CD4-positive, alpha-beta T cell (primary cell): ENCODE measurements around the gene NISCH. TPM values are rescaled to one million over a fixed set of nuclear protein-coding genes. Genes with fewer than 3 reads are reported as not detected.

Source experiments
- ATAC-seq: fragments of 200-7000 bp; cut with Tn5 transposase; one replicate; pipeline ENCODE4 v1.10.0; 2022; ENCODE audit warnings: mild to moderate bottlenecking; ENCODE audit not compliant: poor library complexity
- CTCF ChIA-PET: fragments of 350-600 bp; sonication (Branson Sonifier 250); formaldehyde crosslinking; loops from one replicate; lab custom pipeline; 2021; ENCODE audit warnings: antibody characterized with exemption, inconsistent platforms; lab: Charles Lee
- POLR2A ChIA-PET: fragments of 350-600 bp; sonication (Branson Sonifier 250); formaldehyde crosslinking; loops from one replicate; lab custom pipeline; 2021; ENCODE audit warnings: antibody characterized with exemption, inconsistent platforms; lab: Charles Lee
- DNase-seq, 14 experiments: peaks; one replicate each; pipeline ENCODE4 v3.0.0-alpha.2; 2013 to 2020; ENCODE audit warnings: mixed read lengths in 2 of 14
- H3K27ac ChIP-seq, 2 donors: one replicate each; pipeline versions ENCODE4 v1.5.1 to v1.7.0; 2013; ENCODE audit warnings: low read length in 2 of 2, low read depth in 1 of 2, mild to moderate bottlenecking in 1 of 2
- H3K27me3 ChIP-seq, 2 experiments: 1 replicate in 1 of 2; 2 replicates in 1 of 2; pipeline versions ENCODE4 v1.6.1 to v1.7.0; 2013; ENCODE audit warnings: low read length in 2 of 2, control low read depth in 1 of 2, mild to moderate bottlenecking in 1 of 2, moderate library complexity in 1 of 2; ENCODE audit not compliant: insufficient read depth in 2 of 2, control insufficient read depth in 1 of 2
- H3K36me3 ChIP-seq: one replicate; pipeline ENCODE4 v1.6.1; 2013; ENCODE audit warnings: low read length, control low read depth; ENCODE audit not compliant: insufficient read depth
- H3K4me1 ChIP-seq: one replicate; pipeline ENCODE4 v1.6.1; 2013; ENCODE audit warnings: low read length, control low read depth; ENCODE audit not compliant: insufficient read depth
- H3K4me3 ChIP-seq: one replicate; pipeline ENCODE4 v1.5.1; 2013; ENCODE audit warnings: mild to moderate bottlenecking, low read length, moderate library complexity
- H3K9me3 ChIP-seq, 2 experiments: 1 replicate in 1 of 2; 2 replicates in 1 of 2; pipeline versions ENCODE4 v1.6.1 to v1.7.0; 2013; ENCODE audit warnings: low read length in 2 of 2, mild to moderate bottlenecking in 2 of 2, control low read depth in 1 of 2, moderate library complexity in 1 of 2; ENCODE audit not compliant: control insufficient read depth in 1 of 2, insufficient read depth in 1 of 2
- H3K27ac Mint-ChIP-seq: one replicate; pipeline ENCODE4 v1.8.0; 2020; ENCODE audit warnings: mixed read lengths
- H3K27me3 Mint-ChIP-seq: one replicate; pipeline ENCODE4 v1.8.0; 2021; ENCODE audit warnings: mixed read lengths
- H3K36me3 Mint-ChIP-seq: one replicate; pipeline ENCODE4 v1.8.0; 2021; ENCODE audit warnings: low read depth, mixed read lengths
- H3K4me1 Mint-ChIP-seq: one replicate; pipeline ENCODE4 v1.8.0; 2021; ENCODE audit warnings: low read depth, mixed read lengths
- H3K4me3 Mint-ChIP-seq: one replicate; pipeline ENCODE4 v1.8.0; 2020; ENCODE audit warnings: mild to moderate bottlenecking, mixed read lengths
- H3K9me3 Mint-ChIP-seq: one replicate; pipeline ENCODE4 v1.8.0; 2020; ENCODE audit warnings: mixed read lengths
- CTCF ChIP-seq: fragments of 200-600 bp; IDR thresholded peaks from one replicate; pipeline ENCODE4 v1.8.0; 2022; ENCODE audit warnings: antibody characterized with exemption, mild to moderate bottlenecking
- intact Hi-C, 2 experiments: fragments of 100-400 bp; cut with DNase I in 1 of 2; cut with micrococcal nuclease in 1 of 2; formaldehyde crosslinking; loops; one replicate each; pipeline versions ENCODE4 v1.15.1 to v1.9.0; 2023 to 2025; cut with DNase I, micrococcal nuclease
- total RNA-seq, 174 experiments: library from RNA in 2 of 174; stranded (reverse) in 2 of 174; gene quantifications; one replicate each; pipeline ENCODE4 v1.2.3 and lab custom pipeline; 2021 to 2026

The NISCH gene
- total RNA-seq, 2 experiments from 2014 or later: 160 to 163 TPM

GRCh38 chr3:52530918-52531826 is 75.8 kb downstream of the NISCH start:
- H3K27ac ChIP-seq: no peak overlapping the region
- peaks cover 0 to 3% of the 10 kb centered on the region in 2 experiments for H3K27me3 ChIP-seq
- ChIA-PET POLR2A (no interaction called here), CTCF (no interaction called here)
- no peak overlapping the region for H3K4me3 ChIP-seq
- H3K9me3 Mint-ChIP-seq: no peaks in the 10 kb centered on the region
- ATAC-seq (no peak), DNase-seq (peak in 1 of 14 experiments; percentile 18)
- no peaks in the 10 kb centered on the region for H3K36me3 ChIP-seq
- H3K4me1 Mint-ChIP-seq: peaks cover 10% of the 10 kb centered on the region
- intact Hi-C loops: loop anchor here in 1 of 2 experiments (10.0 kb wide), 3 partner anchors 336 to 1966 kb away; partner anchors contain the start of genes ALAS1, C3orf18, HEMK1 and STIMATE
- no peak for TF ChIP-seq CTCF
- no peaks in the 10 kb centered on the region for H3K9me3 ChIP-seq
- no peak overlapping the region for H3K4me3 Mint-ChIP-seq
- H3K4me1 ChIP-seq: peaks cover 31% of the 10 kb centered on the region
- no peaks in the 10 kb centered on the region for H3K27me3 Mint-ChIP-seq
- H3K27ac Mint-ChIP-seq: no peak overlapping the region
- no peaks in the 10 kb centered on the region for H3K36me3 Mint-ChIP-seq

- ATAC-seq: no peak
- H3K27me3 Mint-ChIP-seq: no peaks in the 10 kb centered on the region
- H3K4me3 Mint-ChIP-seq: peak overlapping the region; percentile 69
- DNase-seq: peak in 2 of 14 experiments; percentile 31 to 32
- H3K9me3 Mint-ChIP-seq: no peaks in the 10 kb centered on the region
- no peak overlapping the region for H3K4me3 ChIP-seq
- TF ChIP-seq CTCF: no peak
- H3K4me1 Mint-ChIP-seq: peaks cover 16% of the 10 kb centered on the region
- H3K9me3 ChIP-seq: no peaks in the 10 kb centered on the region
- POLR2A ChIA-PET: no interaction called here
- peaks cover 4% of the 10 kb centered on the region for H3K36me3 Mint-ChIP-seq
- intact Hi-C loops: loop anchor here in 1 of 2 experiments (10.0 kb wide), 3 partner anchors 337 to 1967 kb away; partner anchors contain the start of genes ALAS1, C3orf18, HEMK1 and STIMATE
- H3K27me3 ChIP-seq: peaks cover 0 to 3% of the 10 kb centered on the region in 2 experiments
- CTCF ChIA-PET: no interaction called here
- H3K27ac ChIP-seq: no peak overlapping the region
- no peak overlapping the region for H3K27ac Mint-ChIP-seq
- H3K4me1 ChIP-seq: peaks cover 34% of the 10 kb centered on the region
- no peaks in the 10 kb centered on the region for H3K36me3 ChIP-seq
These were observed 76.6 kb downstream of the NISCH start for GRCh38 chr3:52531860-52532516.

- no peak for TF ChIP-seq CTCF
- H3K27ac ChIP-seq: no peak overlapping the region
- ATAC-seq: no peak
- intact Hi-C loops: loop anchor here in 1 of 2 experiments (10.0 kb wide), 3 partner anchors 338 to 1968 kb away; partner anchors contain the start of genes ALAS1, C3orf18, HEMK1 and STIMATE
- H3K9me3 Mint-ChIP-seq: no peaks in the 10 kb centered on the region
- H3K4me1 Mint-ChIP-seq: peaks cover 20% of the 10 kb centered on the region
- no peaks in the 10 kb centered on the region for H3K36me3 ChIP-seq
- peaks cover 0 to 3% of the 10 kb centered on the region in 2 experiments for H3K27me3 ChIP-seq
- H3K4me1 ChIP-seq: peaks cover 39% of the 10 kb centered on the region
- CTCF ChIA-PET: no interaction called here
- peak overlapping the region; percentile 69 for H3K4me3 Mint-ChIP-seq
- H3K27me3 Mint-ChIP-seq: no peaks in the 10 kb centered on the region
- H3K36me3 Mint-ChIP-seq: peaks cover 6% of the 10 kb centered on the region
- POLR2A ChIA-PET: no interaction called here
- no peak overlapping the region for H3K27ac Mint-ChIP-seq
- H3K4me3 ChIP-seq: peak overlapping the region; percentile 57
- DNase-seq: peak in 8 of 14 experiments; percentile 8 to 63 (median 22)
- H3K9me3 ChIP-seq: no peaks in the 10 kb centered on the region
These were observed 77.1 kb downstream of the NISCH start for GRCh38 chr3:52532517-52532837.
